IMR-90 (cell line): ENCODE data around the gene FERMT2. TPM values are rescaled to one million over a fixed set of nuclear protein-coding genes. Genes with fewer than 3 reads are reported as not detected.

ENCODE experiments used
- ATAC-seq: fragments of 200-7000 bp; cut with Tn5 transposase; 2 replicates; pipeline ENCODE4 v1.9.1; 2020; ENCODE audit warnings: low read depth, mild to moderate bottlenecking, moderate library complexity
- BruUV-seq: library from RNA; stranded (reverse); fragments of 400-500 nt; replicated peaks from 2 replicates; lab custom pipeline; 2021; lab: Mats Ljungman, UMichigan
- CTCF ChIA-PET: fragments of 300-600 bp; formaldehyde crosslinking; extraction: SDS; loops from one replicate; lab custom pipeline; 2021; ENCODE audit warnings: antibody characterized with exemption; lab: Yijun Ruan, JAX
- POLR2A ChIA-PET: fragments of 300-600 bp; sonication (Branson Sonifier 250); formaldehyde crosslinking; loops from one replicate; lab custom pipeline; 2022; ENCODE audit warnings: antibody characterized with exemption; ENCODE audit not compliant: unreplicated experiment; lab: Charles Lee
- DNase-seq: peaks from one replicate; pipeline ENCODE4 v3.0.0; 2013
- H2AFZ ChIP-seq: replicated peaks from 2 replicates; pipeline ENCODE3; 2013; ENCODE audit warnings: low read length, mild to moderate bottlenecking; ENCODE audit not compliant: poor library complexity
- H2AK5ac ChIP-seq: 2 replicates; pipeline ENCODE4 v1.6.1; 2013; ENCODE audit warnings: low read depth, low read length, inconsistent platforms
- H2AK9ac ChIP-seq: replicated peaks from 2 replicates; pipeline ENCODE3; 2013; ENCODE audit warnings: mild to moderate bottlenecking, low read depth, low read length, moderate library complexity; ENCODE audit not compliant: poor library complexity
- H2BK120ac ChIP-seq: 2 replicates; pipeline ENCODE4 v1.6.1; 2013; ENCODE audit warnings: low read depth, low read length, inconsistent platforms
- H2BK15ac ChIP-seq: 3 replicates; pipeline ENCODE4 v1.6.1; 2013; ENCODE audit warnings: low read depth, low read length, inconsistent platforms
- H2BK20ac ChIP-seq: 2 replicates; pipeline ENCODE4 v1.6.1; 2013; ENCODE audit warnings: low read depth, mild to moderate bottlenecking, inconsistent platforms, low read length, moderate library complexity
- H2BK5ac ChIP-seq: 2 replicates; pipeline ENCODE4 v1.6.1; 2013; ENCODE audit warnings: mild to moderate bottlenecking, low read depth, low read length, inconsistent platforms; ENCODE audit not compliant: poor library complexity, severe bottlenecking
- H3K14ac ChIP-seq: replicated peaks from 2 replicates; pipeline ENCODE4 v1.6.1; 2013; ENCODE audit warnings: low read depth, low read length, inconsistent platforms
- H3K18ac ChIP-seq: 2 replicates; pipeline ENCODE4 v1.6.1; 2013; ENCODE audit warnings: low read depth, low read length, control low read depth
- H3K23ac ChIP-seq: 2 replicates; pipeline ENCODE4 v1.6.1; 2013; ENCODE audit warnings: low read depth, low read length, inconsistent platforms
- H3K27ac ChIP-seq: 2 replicates; pipeline ENCODE4 v1.5.1; 2013; ENCODE audit warnings: mild to moderate bottlenecking, control low read depth, low read length; ENCODE audit not compliant: insufficient read depth
- H3K27me3 ChIP-seq: 2 replicates; pipeline ENCODE4 v1.6.1; 2013; ENCODE audit warnings: low read length; ENCODE audit not compliant: control insufficient read depth, insufficient read depth
- H3K36me3 ChIP-seq: 2 replicates; pipeline ENCODE4 v1.6.1; 2013; ENCODE audit warnings: low read length, mixed read lengths; ENCODE audit not compliant: control insufficient read depth, insufficient read depth
- H3K4ac ChIP-seq: 2 replicates; pipeline ENCODE4 v1.6.1; 2013; ENCODE audit warnings: low read depth, low read length, inconsistent platforms
- H3K4me1 ChIP-seq: 2 replicates; pipeline ENCODE4 v1.6.1; 2013; ENCODE audit warnings: low read length, mixed read lengths; ENCODE audit not compliant: control insufficient read depth, insufficient read depth
- H3K4me2 ChIP-seq: 2 replicates; pipeline ENCODE4 v1.6.1; 2013; ENCODE audit warnings: low read depth, mild to moderate bottlenecking, control low read depth, low read length, moderate library complexity
- H3K4me3 ChIP-seq: 2 replicates; pipeline ENCODE4 v1.5.1; 2013; ENCODE audit warnings: low read depth, mild to moderate bottlenecking, control low read depth, low read length, moderate library complexity; ENCODE audit not compliant: insufficient read depth
- H3K56ac ChIP-seq: 2 replicates; pipeline ENCODE4 v1.6.1; 2013; ENCODE audit warnings: low read length, inconsistent platforms; ENCODE audit not compliant: insufficient read depth; ENCODE audit errors: extremely low read depth
- H3K79me1 ChIP-seq, 2 experiments: 2 replicates each; pipeline ENCODE4 v1.6.1; 2013; ENCODE audit warnings: low read length in 2 of 2, inconsistent platforms in 1 of 2, low read depth in 1 of 2
- H3K9ac ChIP-seq: 2 replicates; pipeline ENCODE4 v1.6.1; 2013; ENCODE audit warnings: low read depth, low read length, control low read depth
- H3K9me1 ChIP-seq: 2 replicates; pipeline ENCODE4 v1.6.1; 2013; ENCODE audit warnings: low read length, inconsistent platforms; ENCODE audit not compliant: insufficient read depth
- H3K9me3 ChIP-seq: 2 replicates; pipeline ENCODE4 v1.6.1; 2013; ENCODE audit warnings: low read length; ENCODE audit not compliant: control insufficient read depth, insufficient read depth
- H4K20me1 ChIP-seq: 2 replicates; pipeline ENCODE4 v1.6.1; 2013; ENCODE audit warnings: low read length, inconsistent platforms; ENCODE audit not compliant: insufficient read depth
- H4K5ac ChIP-seq: 2 replicates; pipeline ENCODE4 v1.6.1; 2013; ENCODE audit warnings: mild to moderate bottlenecking, low read depth, low read length, control low read depth
- H4K8ac ChIP-seq, 2 experiments: 2 replicates each; pipeline ENCODE4 v1.6.1; 2013; ENCODE audit warnings: low read depth in 2 of 2, low read length in 2 of 2, control low read depth in 1 of 2, inconsistent platforms in 1 of 2
- H4K91ac ChIP-seq: 2 replicates; pipeline ENCODE4 v1.6.1; 2013; ENCODE audit warnings: low read depth, low read length, inconsistent platforms; ENCODE audit not compliant: insufficient read depth
- CTCF ChIP-seq: conservative IDR thresholded peaks from 2 replicates; pipeline ENCODE4 v1.5.1; 2012; ENCODE audit warnings: mild to moderate bottlenecking, low read depth, low read length, improper control_type of control experiment
- FOS ChIP-seq: fragments of 150-350 bp; IDR thresholded peaks from 2 replicates; pipeline ENCODE4 v1.6.1; 2016; ENCODE audit warnings: low read depth, low read length
- MAFK ChIP-seq: IDR thresholded peaks from 2 replicates; pipeline ENCODE4 v1.6.1; 2012; ENCODE audit warnings: low read depth, low read length, improper control_type of control experiment
- MAZ ChIP-seq: IDR thresholded peaks from 2 replicates; pipeline ENCODE4 v1.6.1; 2012; ENCODE audit warnings: low read depth, mild to moderate bottlenecking, low read length, improper control_type of control experiment, moderate library complexity, borderline replicate concordance
- RAD21 ChIP-seq: IDR thresholded peaks from 2 replicates; pipeline ENCODE4 v1.6.1; 2012; ENCODE audit warnings: low read length, improper control_type of control experiment
- WGBS, 2 experiments: methylation state at CpG; one replicate each; pipeline versions ENCODE4 v1.1.5 to v1.1.7; 2013; ENCODE audit warnings: missing lambda C conversion rate in 2 of 2; ENCODE audit not compliant: insufficient read length in 1 of 2; ENCODE audit errors: extremely low coverage in 2 of 2; 5-methylcytosine and 5-hydroxymethylcytosine counted together
- dilution Hi-C: fragments of 300-500 bp; cut with HindIII; formaldehyde crosslinking; loops from one replicate; pipeline ENCODE4 v1.14.3; 2018; ENCODE audit warnings: low sequenced_read_pairs; ENCODE audit not compliant: unreplicated experiment
- in situ Hi-C: fragments of 300-500 bp; cut with MboI; formaldehyde crosslinking; loops from 3 replicates; pipeline ENCODE4 v1.14.3; 2019; ENCODE audit warnings: low sequenced_read_pairs, inconsistent platforms, mixed read lengths
- intact Hi-C: fragments of 100-400 bp; cut with micrococcal nuclease; formaldehyde crosslinking; loops from 2 replicates; pipeline ENCODE4 v1.10.0; 2022
- polyA plus RNA-seq, 3 experiments: library from polyadenylated mRNA; depleted of rRNA; stranded (reverse); fragments of >200 nt; gene quantifications; 2 replicates each; pipeline ENCODE4 v1.2.3, GENCODE V29; 2012; ENCODE audit warnings: low replicate concordance in 1 of 3
- total RNA-seq: library from RNA; depleted of rRNA; stranded (reverse); fragments of >200 nt; gene quantifications from 2 replicates; pipeline ENCODE4 v1.2.3, GENCODE V29; 2012

The FERMT2 gene
- total and polyA plus RNA-seq, 2 of the 4 experiments (the other 2 are of a cell fraction): 131 to 217 TPM

DNA sequence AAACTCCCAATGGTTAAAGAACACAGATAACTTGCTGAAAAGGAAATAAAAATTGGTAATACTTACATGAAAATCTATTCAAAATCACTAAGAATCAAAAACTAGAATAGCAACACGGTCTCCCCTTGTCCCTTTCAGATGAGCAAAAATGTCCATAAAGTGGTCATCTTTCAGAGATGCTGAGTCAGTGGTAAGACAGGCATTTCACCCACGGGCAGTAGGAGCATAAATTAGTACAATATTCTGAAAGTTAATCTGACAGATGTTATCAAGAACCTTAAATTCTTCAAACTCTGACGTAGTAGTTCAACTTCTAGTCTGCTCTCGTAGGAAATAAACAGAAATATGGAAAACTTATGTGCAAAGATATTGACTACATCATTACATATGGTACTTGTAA, 126.4 kb downstream of the FERMT2 start:
- H3K9me3 ChIP-seq: no peaks in the 10 kb centered on the region
- H3K36me3 ChIP-seq: no peaks in the 10 kb centered on the region
- no peak overlapping the region for H2AK9ac ChIP-seq
- H3K4me2 ChIP-seq: no peak overlapping the region
- peaks cover 3% of the 10 kb centered on the region; the same call in 1 of the 2 replicates for H3K9me1 ChIP-seq
- in situ Hi-C loops: loop anchor here (5.0 kb wide), 1 partner anchor 233 kb away; no protein-coding TSS in a partner anchor
- ATAC-seq: no peak; the same call in 1 of the 2 replicates
- TF ChIP-seq FOS (no peak), MAFK (peak; percentile 70), MAZ (no peak), CTCF (no peak), RAD21 (no peak)
- WGBS, 2 experiments: no CpG with 5 or more reads among the region's 4 CpGs
- H3K27me3 ChIP-seq: no peaks in the 10 kb centered on the region
- no peak overlapping the region for H3K4me3 ChIP-seq
- no peak overlapping the region; the same call in 2 of the 3 replicates for H2BK15ac ChIP-seq
- peak overlapping the region in 1 of 2 experiments; percentile 24; a peak in 2 of 4 replicates for H4K8ac ChIP-seq
- ChIA-PET CTCF (no interaction called here), POLR2A (no interaction called here)
- no peak overlapping the region for H4K5ac ChIP-seq
- no peak overlapping the region for H3K9ac ChIP-seq
- peak; percentile 18 for DNase-seq
- peaks cover 2% of the 10 kb centered on the region for H3K4me1 ChIP-seq
- no peaks in the 10 kb centered on the region for H4K20me1 ChIP-seq
- 0 out of 2 replicates have a peak overlapping the region, but pooled peaks have one; percentile 46 for H4K91ac ChIP-seq
- no peaks in the 10 kb centered on the region for H3K79me1 ChIP-seq
- intact Hi-C loops: loop anchor here (5.0 to 10.0 kb wide), 2 partner anchors 120 to 483 kb away; no protein-coding TSS in a partner anchor
- BruUV-seq: no TSS peak
- H2BK20ac ChIP-seq: peak overlapping the region; percentile 46; the same call in 1 of the 2 replicates
- no peak overlapping the region; the same call in 1 of the 2 replicates for H3K18ac ChIP-seq
- H3K14ac ChIP-seq: no peak overlapping the region
- H3K56ac ChIP-seq: no peak overlapping the region
- no peak overlapping the region for H2BK5ac ChIP-seq
- no peak overlapping the region for H3K27ac ChIP-seq
- no peak overlapping the region for H2AK5ac ChIP-seq
- H3K23ac ChIP-seq: no peak overlapping the region
- dilution Hi-C loops: no loop called here
- no peak overlapping the region for H2BK120ac ChIP-seq
- H3K4ac ChIP-seq: no peak overlapping the region
- H2AFZ ChIP-seq: no peak overlapping the region
